ENCODE measurements around the gene POU2F1. TPM values are rescaled to one million over a fixed set of nuclear protein-coding genes. Genes with fewer than 3 reads are reported as not detected.

POU2F1 gene
- total RNA-seq, 1 donor from 2014 or later = 68.0 TPM

DNA sequence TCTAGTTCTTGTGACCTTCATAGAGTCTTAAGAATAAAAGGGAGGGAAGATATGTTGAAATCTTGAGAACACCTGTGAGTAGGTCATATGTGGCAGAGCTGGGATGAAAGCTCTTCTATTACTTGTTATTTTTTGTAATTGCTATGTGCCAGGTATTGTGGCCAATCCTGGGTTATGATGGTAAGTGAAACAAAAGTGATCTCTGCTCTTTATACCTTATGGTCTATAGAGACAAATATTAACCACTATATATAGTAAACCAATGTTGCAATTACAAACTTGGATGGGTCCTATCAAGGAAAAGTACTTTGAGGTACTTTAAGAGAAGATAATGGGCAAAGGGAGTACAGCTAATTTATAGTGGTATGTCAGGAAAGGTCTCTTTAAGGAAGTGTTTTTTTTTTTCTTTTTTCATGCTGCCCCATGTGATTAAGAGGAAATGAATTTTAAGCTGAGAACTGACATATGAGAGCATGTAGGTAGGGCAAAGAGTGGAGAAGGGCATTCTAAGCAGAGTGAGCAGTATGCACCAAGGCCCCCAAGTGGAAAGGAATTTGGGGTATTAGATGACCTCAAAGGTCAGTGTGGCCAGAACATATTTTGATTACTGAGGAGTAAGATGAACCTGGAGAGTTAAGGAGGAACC lies 43.3 kb downstream of the POU2F1 start:
- Histone ChIP-seq H3K4me2 (no peak overlapping the region), H3K79me2 (ENCODE audit: low read depth) (peaks cover 100% of the 10 kb centered on the region), H2AFZ (replicated peaks) (no peak overlapping the region), H3K9me3 (ENCODE audit: low read depth) (no peaks in the 10 kb centered on the region), H3K36me3 (no peaks in the 10 kb centered on the region), H3K9ac (no peak overlapping the region), H3K4me1 (peaks cover 10% of the 10 kb centered on the region), H4K20me1 (ENCODE audit: low read depth) (peaks cover 79% of the 10 kb centered on the region), H3F3A (ENCODE audit: low read depth) (peaks cover 20% of the 10 kb centered on the region), H3K4me3 (no peak overlapping the region), H3K27ac (no peak overlapping the region), H3K27me3 (no peaks in the 10 kb centered on the region)
- peaks cover 3% of the 10 kb centered on the region for H3K36me3 Mint-ChIP-seq
- H3K27ac Mint-ChIP-seq = no peak overlapping the region
- no peak for DNase-seq (ENCODE audit: low spot score)
- TF ChIP-seq EZH2 (IDR thresholded peaks at IDR 0.05) = no peak
- TF ChIP-seq, protein P1, sequence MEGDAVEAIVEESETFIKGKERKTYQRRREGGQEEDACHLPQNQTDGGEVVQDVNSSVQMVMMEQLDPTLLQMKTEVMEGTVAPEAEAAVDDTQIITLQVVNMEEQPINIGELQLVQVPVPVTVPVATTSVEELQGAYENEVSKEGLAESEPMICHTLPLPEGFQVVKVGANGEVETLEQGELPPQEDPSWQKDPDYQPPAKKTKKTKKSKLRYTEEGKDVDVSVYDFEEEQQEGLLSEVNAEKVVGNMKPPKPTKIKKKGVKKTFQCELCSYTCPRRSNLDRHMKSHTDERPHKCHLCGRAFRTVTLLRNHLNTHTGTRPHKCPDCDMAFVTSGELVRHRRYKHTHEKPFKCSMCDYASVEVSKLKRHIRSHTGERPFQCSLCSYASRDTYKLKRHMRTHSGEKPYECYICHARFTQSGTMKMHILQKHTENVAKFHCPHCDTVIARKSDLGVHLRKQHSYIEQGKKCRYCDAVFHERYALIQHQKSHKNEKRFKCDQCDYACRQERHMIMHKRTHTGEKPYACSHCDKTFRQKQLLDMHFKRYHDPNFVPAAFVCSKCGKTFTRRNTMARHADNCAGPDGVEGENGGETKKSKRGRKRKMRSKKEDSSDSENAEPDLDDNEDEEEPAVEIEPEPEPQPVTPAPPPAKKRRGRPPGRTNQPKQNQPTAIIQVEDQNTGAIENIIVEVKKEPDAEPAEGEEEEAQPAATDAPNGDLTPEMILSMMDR (IDR thresholded peaks at IDR 0.05) = no peak
- TF ChIP-seq EZH2phosphoT487 (IDR thresholded peaks at IDR 0.05) = no peak
- H3K4me1 Mint-ChIP-seq = peaks cover 10% of the 10 kb centered on the region
- H3K4me3 Mint-ChIP-seq = no peak overlapping the region
- no peaks in the 10 kb centered on the region for H3K27me3 Mint-ChIP-seq (ENCODE audit: insufficient read depth, low read depth)
- no peaks in the 10 kb centered on the region for H3K9me3 Mint-ChIP-seq

DNA sequence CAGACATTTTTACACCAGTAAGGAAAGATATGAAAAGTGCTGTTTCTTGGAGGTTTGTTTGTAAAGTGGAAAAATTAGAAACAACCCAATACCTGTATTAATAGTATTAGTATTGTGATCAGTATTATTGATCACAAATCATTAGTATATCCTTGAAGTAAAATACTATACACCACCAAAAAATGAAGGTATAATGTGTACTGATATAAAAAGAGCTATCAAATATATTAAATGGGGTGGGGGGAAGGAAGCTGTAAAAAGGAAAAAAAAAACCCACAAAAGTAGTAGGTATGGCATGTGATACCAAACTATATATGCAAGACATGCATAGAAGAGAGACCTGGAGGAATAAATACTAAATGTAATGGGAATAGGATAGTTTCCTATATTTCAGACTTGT lies 46.3 kb downstream of the POU2F1 start:
- Histone ChIP-seq H3K79me2 (ENCODE audit: low read depth) (peaks cover 100% of the 10 kb centered on the region), H3K27ac (no peak overlapping the region), H4K20me1 (ENCODE audit: low read depth) (peaks cover 91% of the 10 kb centered on the region), H3K4me2 (no peak overlapping the region), H2AFZ (replicated peaks) (no peak overlapping the region), H3K9ac (no peak overlapping the region), H3K4me1 (peaks cover 34% of the 10 kb centered on the region), H3K9me3 (ENCODE audit: low read depth) (no peaks in the 10 kb centered on the region), H3K4me3 (no peak overlapping the region), H3K36me3 (no peaks in the 10 kb centered on the region), H3K27me3 (no peaks in the 10 kb centered on the region), H3F3A (ENCODE audit: low read depth) (peaks cover 20% of the 10 kb centered on the region)
- peaks cover 26% of the 10 kb centered on the region for H3K4me1 Mint-ChIP-seq
- H3K4me3 Mint-ChIP-seq = no peak overlapping the region
- H3K9me3 Mint-ChIP-seq = no peaks in the 10 kb centered on the region
- no peaks in the 10 kb centered on the region for H3K27me3 Mint-ChIP-seq (ENCODE audit: insufficient read depth, low read depth)
- no peak for DNase-seq (ENCODE audit: low spot score)
- no peak overlapping the region for H3K27ac Mint-ChIP-seq
- no peaks in the 10 kb centered on the region for H3K36me3 Mint-ChIP-seq
- TF ChIP-seq, protein P1 (IDR thresholded peaks at IDR 0.05) = no peak
- no peak for TF ChIP-seq EZH2 (IDR thresholded peaks at IDR 0.05)

DNA sequence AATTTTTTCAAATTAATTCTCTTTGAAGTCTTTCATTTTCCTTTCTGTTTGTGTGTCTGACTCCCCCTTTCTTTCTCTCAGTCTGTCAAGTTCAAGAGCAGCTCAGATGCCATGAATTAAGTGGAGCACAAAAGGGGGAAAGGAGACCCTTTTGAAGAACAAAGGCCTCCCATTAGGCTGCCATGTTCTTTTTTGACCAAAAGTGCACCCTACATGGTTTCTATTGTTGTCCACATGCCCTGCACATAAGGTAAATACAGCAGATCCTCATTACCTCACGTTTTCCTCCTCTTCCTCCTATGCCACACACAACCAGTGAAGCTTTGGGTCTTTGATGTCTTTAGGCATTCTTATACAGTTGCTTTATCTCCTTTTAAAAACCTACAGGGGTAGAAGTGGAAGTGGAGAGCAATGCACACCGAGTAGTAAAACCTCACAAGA lies 47.7 kb downstream of the POU2F1 start:
- no peaks in the 10 kb centered on the region for H3K9me3 Mint-ChIP-seq
- Histone ChIP-seq H2AFZ (replicated peaks) (no peak overlapping the region), H3K79me2 (ENCODE audit: low read depth) (peaks cover 100% of the 10 kb centered on the region), H3K4me1 (peaks cover 48% of the 10 kb centered on the region), H3K9ac (no peak overlapping the region), H4K20me1 (ENCODE audit: low read depth) (peaks cover 91% of the 10 kb centered on the region), H3K27ac (no peak overlapping the region), H3K27me3 (no peaks in the 10 kb centered on the region), H3K36me3 (no peaks in the 10 kb centered on the region), H3K4me2 (no peak overlapping the region), H3K4me3 (no peak overlapping the region), H3F3A (ENCODE audit: low read depth) (peaks cover 20% of the 10 kb centered on the region), H3K9me3 (ENCODE audit: low read depth) (no peaks in the 10 kb centered on the region)
- peaks cover 2% of the 10 kb centered on the region for H3K27me3 Mint-ChIP-seq (ENCODE audit: insufficient read depth, low read depth)
- TF ChIP-seq, protein P1 (IDR thresholded peaks at IDR 0.05) = no peak
- no peak for TF ChIP-seq EZH2 (IDR thresholded peaks at IDR 0.05)
- TF ChIP-seq EZH2phosphoT487 (IDR thresholded peaks at IDR 0.05) = no peak
- peaks cover 5% of the 10 kb centered on the region for H3K36me3 Mint-ChIP-seq
- no peak for DNase-seq (ENCODE audit: low spot score)
- H3K4me1 Mint-ChIP-seq = peaks cover 37% of the 10 kb centered on the region
- no peak overlapping the region for H3K27ac Mint-ChIP-seq
- no peak overlapping the region for H3K4me3 Mint-ChIP-seq

All from neural progenitor cell (in vitro differentiated cells).